BE2C (cell line): Measurements from ENCODE around the gene ACAD10.
"Not testable (repeated sequence)": the region's sequence is repeated elsewhere in the genome, so short reads cannot be mapped to it uniquely, and the experiment has no call there.

Experiments
- DNase-seq: peaks from one replicate; pipeline ENCODE4 v3.0.0-alpha.2; 2020
- H3K27me3 ChIP-seq: fragments of 250-450 bp; sonication (Bioruptor Pico); 2 replicates; pipeline ENCODE4 v1.5.1; 2020; ENCODE audit warnings: mild to moderate bottlenecking
- H3K36me3 ChIP-seq: fragments of 250-450 bp; sonication (Bioruptor Pico); 2 replicates; pipeline ENCODE4 v1.5.1; 2020; ENCODE audit warnings: mild to moderate bottlenecking
- H3K4me1 ChIP-seq: fragments of 250-450 bp; sonication (Bioruptor Pico); 2 replicates; pipeline ENCODE4 v1.5.1; 2020
- H3K4me3 ChIP-seq: 2 replicates; pipeline ENCODE4 v1.5.1; 2011; ENCODE audit warnings: low read depth, low read length
- H3K9me3 ChIP-seq: fragments of 250-450 bp; sonication (Bioruptor Pico); 2 replicates; pipeline ENCODE4 v1.5.1; 2020
- CTCF ChIP-seq: IDR thresholded peaks from 2 replicates; pipeline ENCODE4 v1.5.1; 2012; ENCODE audit warnings: mild to moderate bottlenecking, low read depth, low read length

Gene ACAD10

GRCh38 chr12:111693818-111694217 lies 8.0 kb downstream of the ACAD10 start:
- Histone ChIP-seq H3K4me1 (no peaks in the 10 kb centered on the region), H3K27me3 (no peaks in the 10 kb centered on the region), H3K9me3 (no peaks in the 10 kb centered on the region), H3K36me3 (peaks cover 25% of the 10 kb centered on the region), H3K4me3 (no peak overlapping the region)
- no peak for TF ChIP-seq CTCF
- DNase-seq: no peak

DNA sequence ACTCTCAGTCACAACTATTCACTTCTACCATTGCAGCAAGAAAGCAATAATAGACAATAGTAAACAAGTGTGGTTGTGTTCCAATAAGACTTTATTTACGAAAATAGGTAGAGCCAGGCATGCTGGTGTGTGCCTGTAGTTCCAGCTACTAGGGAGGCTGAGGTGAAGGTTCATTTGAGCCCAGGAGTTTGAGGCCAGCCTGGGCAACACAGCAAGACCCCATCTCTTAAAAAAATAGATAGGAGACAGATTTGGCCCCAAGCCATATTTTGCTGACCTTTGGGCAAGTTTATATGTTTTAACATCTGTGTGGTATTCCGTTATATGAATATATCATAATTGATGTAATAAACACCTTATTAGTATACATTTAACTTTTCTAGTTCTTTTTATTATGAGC lies 14.1 kb downstream of the ACAD10 start:
- Histone ChIP-seq H3K9me3 (no peaks in the 10 kb centered on the region), H3K4me3 (no peak overlapping the region), H3K27me3 (no peaks in the 10 kb centered on the region), H3K36me3 (peaks cover 33% of the 10 kb centered on the region), H3K4me1 (no peaks in the 10 kb centered on the region)
- no peak for DNase-seq
- TF ChIP-seq CTCF: no peak

DNA sequence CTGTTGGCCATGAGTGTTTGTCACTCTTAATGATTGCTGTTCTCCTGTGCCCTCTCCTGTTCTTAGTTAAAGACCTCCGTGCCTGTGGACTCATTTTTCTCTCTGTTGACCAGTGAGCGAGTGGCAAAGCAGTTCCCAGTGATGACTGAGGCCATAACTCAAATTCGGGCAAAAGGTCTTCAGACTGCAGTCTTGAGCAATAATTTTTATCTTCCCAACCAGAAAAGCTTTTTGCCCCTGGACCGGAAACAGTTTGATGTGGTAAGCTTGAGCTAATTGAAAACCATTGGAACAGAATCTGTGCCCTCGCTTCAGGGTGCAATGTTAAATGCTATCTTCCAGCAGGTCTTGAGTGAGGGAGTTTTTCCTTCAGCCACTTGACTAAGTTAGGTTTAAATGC lies 19.8 kb downstream of the ACAD10 start:
- Histone ChIP-seq H3K27me3 (no peaks in the 10 kb centered on the region), H3K36me3 (peaks cover 21% of the 10 kb centered on the region)

DNA sequence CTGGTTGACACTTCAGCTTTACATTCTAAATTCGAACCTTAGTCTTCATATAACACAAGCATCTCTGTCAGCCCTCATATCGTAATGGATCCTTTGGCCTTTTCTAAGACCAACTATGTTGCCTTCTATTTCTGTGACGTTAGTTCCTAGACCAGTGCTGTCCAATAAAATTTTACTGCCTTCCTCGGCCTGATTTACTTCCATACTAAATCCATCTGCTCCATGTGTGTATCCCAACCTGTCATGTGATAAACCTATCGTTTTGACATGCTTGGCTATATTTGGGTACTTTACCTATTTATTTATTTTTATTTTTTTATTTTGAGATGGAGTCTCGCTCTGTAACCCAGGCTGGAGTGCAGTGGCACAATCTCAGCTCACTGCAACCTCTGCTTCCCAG lies 20.3 kb downstream of the ACAD10 start:
- DNase-seq: no peak
- TF ChIP-seq CTCF: no peak
- Histone ChIP-seq H3K36me3 (peaks cover 20% of the 10 kb centered on the region), H3K4me3 (no peak overlapping the region), H3K9me3 (no peaks in the 10 kb centered on the region), H3K27me3 (no peaks in the 10 kb centered on the region), H3K4me1 (no peaks in the 10 kb centered on the region)

More for the DNA sequence above, 19.8 kb downstream of the ACAD10 start:
- H3K4me1 ChIP-seq: no peaks in the 10 kb centered on the region
- no peak for DNase-seq
- no peak for TF ChIP-seq CTCF
- no peak overlapping the region for H3K4me3 ChIP-seq
- no peaks in the 10 kb centered on the region for H3K9me3 ChIP-seq

GRCh38 chr12:111715279-111715678 lies 29.4 kb downstream of the ACAD10 start:
- Histone ChIP-seq H3K4me3 (no peak overlapping the region), H3K36me3 (peaks cover 36% of the 10 kb centered on the region), H3K9me3 (no peaks in the 10 kb centered on the region), H3K27me3 (no peaks in the 10 kb centered on the region), H3K4me1 (no peaks in the 10 kb centered on the region)
- TF ChIP-seq CTCF: no peak
- DNase-seq: no peak

GRCh38 chr12:111719316-111719715 lies 33.5 kb downstream of the ACAD10 start:
- H3K36me3 ChIP-seq: peaks cover 33% of the 10 kb centered on the region
- not testable (repeated sequence) for DNase-seq, H3K4me3 ChIP-seq

GRCh38 chr12:111720457-111720856 lies 34.6 kb downstream of the ACAD10 start:
- no peak for DNase-seq
- no peaks in the 10 kb centered on the region for H3K27me3 ChIP-seq
- no peak overlapping the region for H3K4me3 ChIP-seq
- no peaks in the 10 kb centered on the region for H3K9me3 ChIP-seq
- no peak for TF ChIP-seq CTCF
- H3K36me3 ChIP-seq: peaks cover 29% of the 10 kb centered on the region
- no peaks in the 10 kb centered on the region for H3K4me1 ChIP-seq

More at GRCh38 chr12:111719316-111719715, 33.5 kb downstream of the ACAD10 start:
- not testable (repeated sequence) for H3K27me3 ChIP-seq, H3K9me3 ChIP-seq, H3K4me1 ChIP-seq

- peaks cover 17% of the 10 kb centered on the region for H3K36me3 ChIP-seq
- H3K9me3 ChIP-seq, DNase-seq, H3K4me1 ChIP-seq, H3K27me3 ChIP-seq, H3K4me3 ChIP-seq: not testable (repeated sequence)
Measured at GRCh38 chr12:111723646-111724360, 38.0 kb downstream of the ACAD10 start.
